ENCODE measurements around the gene ITGB2.
"Not testable (repeated sequence)": the region's sequence is repeated elsewhere in the genome, so short reads cannot be mapped to it uniquely, and the experiment has no call there.

Gene ITGB2

GRCh38 chr21:44925378-44925755, 4.7 kb upstream of the ITGB2 start:
- no peak for DNase-seq

- no peak for DNase-seq
Measured at GRCh38 chr21:44924606-44925377, 4.1 kb upstream of the ITGB2 start.

GRCh38 chr21:44923480-44924084, 2.9 kb upstream of the ITGB2 start:
- DNase-seq, result no peak

- DNase-seq, result no peak
Measured at GRCh38 chr21:44921928-44922327, 1.2 kb upstream of the ITGB2 start.

- no peak for DNase-seq
Measured at GRCh38 chr21:44919913-44920693, 596 bp downstream of the ITGB2 start.

GRCh38 chr21:44919111-44919912, 1.4 kb downstream of the ITGB2 start:
- DNase-seq, result no peak

- no peak for DNase-seq
Measured at GRCh38 chr21:44918581-44919033, 2.1 kb downstream of the ITGB2 start.

- no peak for DNase-seq
Measured at GRCh38 chr21:44918107-44918470, 2.6 kb downstream of the ITGB2 start.

- no peak for DNase-seq
Measured at GRCh38 chr21:44917446-44918106, 3.1 kb downstream of the ITGB2 start.

- no peak for DNase-seq
Measured at GRCh38 chr21:44916965-44917364, 3.7 kb downstream of the ITGB2 start.

GRCh38 chr21:44914176-44914874, 6.4 kb downstream of the ITGB2 start:
- peak; percentile 54 for DNase-seq

- no peak for DNase-seq
Measured at GRCh38 chr21:44913425-44914175, 7.1 kb downstream of the ITGB2 start.

- DNase-seq, result not testable (repeated sequence)
Measured at GRCh38 chr21:44912506-44913412, 7.9 kb downstream of the ITGB2 start.

- no peak for DNase-seq
Measured at GRCh38 chr21:44912158-44912473, 8.6 kb downstream of the ITGB2 start.

GRCh38 chr21:44911384-44912157, 9.1 kb downstream of the ITGB2 start:
- peak; percentile 66 for DNase-seq

GRCh38 chr21:44911068-44911383, 9.7 kb downstream of the ITGB2 start:
- no peak for DNase-seq

- DNase-seq, result peak; percentile 58
Measured at GRCh38 chr21:44910229-44911067, 10.3 kb downstream of the ITGB2 start.

GRCh38 chr21:44909719-44910118, 11.0 kb downstream of the ITGB2 start:
- DNase-seq, result no peak

All from femur (tissue), 1 donor.